ENCODE measurements around the gene DGUOK.
A peak's percentile ranks its signal among the peaks of the same experiment; 100 is the strongest.
"Not testable (repeated sequence)": the region's sequence is repeated elsewhere in the genome, so short reads cannot be mapped to it uniquely, and the experiment has no call there.

DGUOK gene

GRCh38 chr2:73926493-73927327 is at the start of gene DGUOK:
TSS of gene DGUOK (plus strand) at chr2:73926880. CDS start at chr2:73926911, 31 bp downstream.
- DNase-seq, result peak; percentile 36

DNA sequence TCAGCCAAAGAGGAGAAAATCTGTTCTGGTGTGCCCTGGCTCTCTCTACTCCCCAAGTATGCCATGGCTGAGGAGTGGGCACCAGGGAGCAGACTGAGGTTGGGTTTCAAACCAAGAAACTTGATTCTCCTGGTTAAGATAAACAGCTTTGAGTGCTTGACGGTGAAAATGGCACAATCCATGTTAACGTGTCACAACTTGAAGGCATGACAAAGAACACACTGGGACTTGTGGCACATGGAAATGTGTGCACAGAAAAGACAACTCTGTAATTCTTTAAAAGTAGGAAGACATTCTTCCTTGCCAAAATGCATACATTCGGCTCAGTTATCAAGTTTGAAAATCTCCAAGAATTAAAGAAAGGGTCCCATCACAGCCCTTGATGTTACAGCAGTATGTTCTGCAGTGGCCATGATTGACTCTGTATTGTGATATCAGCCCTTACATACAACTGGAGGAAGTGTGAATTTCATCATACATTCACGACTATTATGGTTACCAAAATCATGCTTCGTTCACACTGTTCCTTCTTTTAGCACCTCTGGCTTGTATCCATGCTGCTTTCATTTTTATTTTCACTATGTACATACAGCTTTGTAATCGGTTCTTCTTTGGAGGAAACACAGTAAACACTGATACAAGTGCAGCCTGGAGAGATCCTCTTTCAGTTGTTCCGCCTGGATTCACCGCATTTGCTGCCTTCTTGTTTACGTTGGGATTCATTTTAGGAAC is 49.4 kb upstream of the DGUOK start:
- DNase-seq, result peak; percentile 2

- not testable (repeated sequence) for DNase-seq
Measured at GRCh38 chr2:73877984-73878383, 48.7 kb upstream of the DGUOK start.

DNA sequence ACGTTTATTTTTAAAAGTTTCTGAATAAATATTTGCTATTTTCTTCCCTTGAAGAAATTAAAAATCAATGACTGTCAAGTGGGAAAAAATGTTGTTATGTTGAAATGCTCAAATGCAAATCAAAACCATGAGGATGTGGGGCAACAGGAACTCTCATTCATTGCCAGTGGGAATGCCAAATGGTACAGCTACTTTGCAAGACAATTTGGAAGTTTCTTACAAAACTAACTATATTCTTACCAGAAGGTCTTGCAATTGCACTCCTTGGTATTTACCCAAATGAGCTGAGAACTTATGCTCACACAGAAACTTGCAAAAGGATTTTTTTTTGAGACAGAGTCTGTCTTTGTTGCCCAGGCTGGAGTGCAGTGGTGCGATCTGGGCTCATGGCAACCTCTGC is 41.3 kb upstream of the DGUOK start:
- DNase-seq, result no peak

GRCh38 chr2:73886357-73886756 is 40.3 kb upstream of the DGUOK start:
- no peak for DNase-seq

- DNase-seq, result not testable (repeated sequence)
Measured at GRCh38 chr2:73887596-73888353, 38.9 kb upstream of the DGUOK start.

DNA sequence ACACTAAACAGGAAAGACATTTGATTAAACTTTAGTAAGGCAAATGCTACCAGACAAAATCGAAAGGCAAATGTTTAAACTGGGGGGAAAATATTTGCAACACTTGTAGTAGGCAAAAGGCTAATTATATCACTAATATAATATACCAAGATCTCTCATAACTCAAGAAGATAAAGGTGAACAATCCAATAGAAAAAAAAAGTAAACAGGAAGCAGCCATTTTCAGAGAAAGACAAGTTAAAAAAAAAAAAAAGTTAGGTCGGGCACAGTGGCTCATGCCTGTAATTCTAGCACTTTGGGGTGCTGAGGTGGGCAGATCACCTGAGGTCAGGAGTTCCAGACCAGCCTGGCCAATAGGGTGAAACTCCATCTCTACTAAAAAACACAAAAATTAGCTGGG is 38.3 kb upstream of the DGUOK start:
- no peak for DNase-seq

DNA sequence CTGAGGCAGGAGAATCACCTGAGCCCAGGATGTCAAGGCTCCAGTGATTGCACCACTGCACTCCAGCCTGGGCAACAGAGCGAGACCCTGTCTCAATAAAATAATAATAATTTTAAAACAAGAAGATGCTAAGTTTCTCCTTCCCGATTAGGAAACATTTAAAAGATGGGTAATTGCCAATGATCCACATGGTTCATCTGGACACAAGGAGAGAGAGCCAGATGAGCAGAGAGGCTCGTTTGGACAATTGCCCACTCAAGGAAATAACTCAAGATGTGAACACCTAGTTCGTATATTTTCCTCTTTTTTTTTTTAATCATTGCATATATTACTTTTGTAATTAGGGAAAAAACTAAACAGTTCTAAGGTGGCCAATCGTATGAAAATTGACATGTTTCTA is 37.5 kb upstream of the DGUOK start:
- DNase-seq, result no peak

- no peak for DNase-seq
Measured at GRCh38 chr2:73890301-73891092, 36.2 kb upstream of the DGUOK start.

DNA sequence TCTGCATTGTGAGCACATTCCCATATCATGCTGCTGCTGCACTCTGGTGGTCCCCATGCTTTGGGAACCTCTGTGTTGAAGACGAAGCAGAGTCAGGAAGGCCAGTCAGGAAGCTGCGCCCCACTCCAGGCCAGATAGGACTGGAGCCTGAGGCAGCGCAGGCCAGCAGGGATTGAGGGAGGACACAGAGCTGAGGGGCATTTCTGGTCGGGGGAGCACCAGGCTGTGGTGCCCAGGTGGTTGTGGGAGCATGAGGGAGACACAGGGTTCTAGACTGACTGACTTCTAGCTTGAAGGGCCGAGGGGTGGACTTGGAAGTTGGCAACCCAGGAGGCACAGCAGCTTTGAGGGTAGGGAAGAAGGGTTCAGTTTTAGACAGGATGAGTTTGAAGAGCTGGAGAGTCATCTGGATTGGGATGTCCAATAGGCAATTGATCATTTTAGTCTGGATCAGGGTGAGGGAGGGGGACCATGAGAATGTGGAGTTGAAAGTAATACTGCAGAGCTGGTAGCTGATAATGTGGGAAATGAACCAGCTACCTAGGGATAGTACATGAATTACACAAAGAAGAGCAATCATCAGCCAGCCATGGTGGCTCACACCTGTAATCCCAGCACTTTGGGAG is 35.3 kb upstream of the DGUOK start:
- DNase-seq, result no peak

DNA sequence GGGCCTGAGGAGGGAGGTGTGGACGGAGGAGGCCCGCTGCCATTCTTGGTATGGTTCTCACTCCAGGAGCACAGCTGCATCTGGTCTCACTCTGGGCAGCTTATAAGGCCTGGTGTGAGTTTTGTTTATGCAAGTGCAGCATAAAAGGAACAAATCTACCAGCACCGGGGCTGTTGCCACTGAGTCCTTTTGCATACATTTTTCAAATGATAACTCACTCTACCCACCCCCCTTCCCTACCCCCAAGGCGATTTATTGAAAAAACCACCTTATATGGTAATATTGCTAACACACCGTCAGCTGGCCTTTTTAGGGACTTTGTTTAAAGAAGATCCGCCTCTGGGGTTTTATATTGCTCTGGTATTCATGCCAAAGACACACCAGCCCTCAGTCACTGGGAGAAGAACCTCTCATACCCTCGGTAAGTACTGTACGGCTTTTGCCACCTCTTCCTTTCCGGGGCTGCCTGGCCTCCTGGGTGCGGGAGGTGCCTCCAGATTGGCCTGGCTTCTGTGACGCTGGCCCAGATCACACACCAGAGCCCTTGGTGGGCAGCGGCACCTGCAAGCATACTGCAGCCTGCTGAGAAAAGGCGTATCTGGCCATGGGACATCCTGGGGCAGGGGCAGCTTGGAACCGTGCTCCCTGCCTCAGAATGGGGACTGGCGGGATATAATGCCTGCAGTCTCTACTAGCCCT is 33.9 kb upstream of the DGUOK start, which contains the start of gene ACTG2:
ACTG2 (plus strand) TSS at position 378 of the 699 bp plus-strand sequence. CDS start 8,304 bp downstream, outside the sequence.
- DNase-seq, result no peak

DNA sequence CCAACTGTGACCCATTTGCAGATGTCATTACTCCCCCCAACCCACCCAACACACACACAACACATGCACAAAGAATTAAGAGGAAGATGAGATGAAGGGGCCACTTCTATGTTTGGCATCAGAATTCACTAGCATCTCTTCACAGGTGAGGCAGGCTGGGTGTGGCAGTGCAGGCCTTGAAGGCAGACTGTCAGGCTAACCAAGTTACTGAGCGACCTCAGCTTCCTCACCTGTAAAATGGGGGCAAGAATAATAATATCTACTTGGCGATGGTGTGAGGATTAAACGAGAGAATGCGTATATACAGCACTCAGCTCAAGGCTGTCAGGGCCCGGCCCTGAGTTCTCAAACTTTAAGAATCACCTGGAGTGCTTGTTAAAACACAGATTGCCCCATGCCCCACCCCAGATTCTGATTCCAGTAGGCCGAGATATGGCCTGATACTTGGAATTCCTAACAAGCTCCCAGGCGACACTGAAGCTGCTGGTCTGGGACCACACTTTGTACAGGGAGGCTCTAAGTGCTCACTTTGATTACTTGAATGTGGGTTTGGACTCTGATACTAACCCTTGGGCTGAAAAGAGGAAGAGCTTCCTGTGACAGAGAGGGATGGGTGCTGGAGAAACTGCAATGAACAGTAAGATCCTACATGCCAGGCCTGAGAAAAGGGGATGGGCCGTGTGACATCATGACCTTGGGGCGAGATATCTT is 32.8 kb upstream of the DGUOK start:
- no peak for DNase-seq

GRCh38 chr2:73894475-73894850 is 32.2 kb upstream of the DGUOK start:
- DNase-seq, result no peak

DNA sequence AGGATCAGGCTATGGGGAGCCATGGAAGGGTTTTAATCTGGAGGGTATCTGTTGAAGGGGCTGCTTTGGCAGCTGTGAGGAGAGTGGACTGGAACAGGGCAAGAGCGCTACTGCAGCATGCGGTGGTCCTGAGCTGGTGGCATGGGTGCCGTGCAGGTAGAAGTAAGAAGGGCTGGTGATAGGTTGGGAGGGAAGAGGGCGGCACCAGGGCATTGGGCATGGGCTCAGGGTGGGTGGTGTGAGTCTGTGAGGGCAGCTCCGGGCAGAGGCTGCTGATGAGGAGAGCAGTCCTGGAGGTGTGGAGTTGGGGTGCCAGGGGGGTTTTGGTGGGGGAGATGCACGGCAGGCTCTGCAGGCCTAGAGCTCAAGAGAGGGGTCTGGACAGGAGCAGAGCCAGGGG is 31.8 kb upstream of the DGUOK start:
- DNase-seq, result no peak

- no peak for DNase-seq
Measured at GRCh38 chr2:73895473-73895872, 31.2 kb upstream of the DGUOK start.

DNA sequence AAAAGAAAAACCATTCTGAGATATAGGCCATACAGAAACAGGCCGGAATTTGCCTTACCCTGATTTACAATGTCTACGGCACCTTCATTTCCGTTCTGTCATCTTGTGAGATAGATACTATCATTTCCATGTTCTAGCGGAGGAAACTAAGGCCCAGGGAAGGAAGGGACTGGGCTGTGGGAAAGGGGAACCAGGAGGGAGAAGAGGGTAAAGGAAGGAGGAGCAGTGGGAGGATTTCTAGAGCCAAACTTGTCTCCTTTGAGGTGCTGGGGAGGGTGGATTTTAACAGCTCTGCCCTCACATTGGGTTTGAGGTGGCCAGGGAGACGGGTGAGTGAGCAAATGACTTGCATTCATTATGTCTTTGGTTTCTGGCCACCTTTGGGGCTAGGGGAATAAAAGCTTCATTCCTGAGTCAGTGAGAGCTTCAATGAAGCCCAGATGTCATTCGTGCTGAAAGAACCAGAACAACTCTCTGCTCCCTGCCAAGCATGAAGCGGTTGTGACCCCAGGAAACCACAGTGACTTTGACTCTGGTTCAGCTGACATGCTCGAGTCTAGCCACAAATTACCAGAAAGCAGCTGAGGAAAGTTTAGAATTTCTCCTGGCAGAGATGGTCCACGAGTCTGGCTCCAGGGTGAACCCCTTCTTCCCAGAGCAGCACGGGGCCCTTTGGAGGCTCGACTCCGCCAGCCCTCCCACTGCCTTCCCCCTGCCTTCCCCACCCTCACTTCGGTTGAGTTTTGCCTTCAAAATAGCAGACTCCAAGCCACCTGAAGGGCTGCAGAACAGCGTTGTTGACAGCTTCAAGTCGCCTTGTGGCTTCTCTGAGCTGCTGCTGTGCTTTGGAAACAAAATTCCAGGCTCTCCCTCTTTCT is 30.1 kb upstream of the DGUOK start:
- DNase-seq, result no peak

DNA sequence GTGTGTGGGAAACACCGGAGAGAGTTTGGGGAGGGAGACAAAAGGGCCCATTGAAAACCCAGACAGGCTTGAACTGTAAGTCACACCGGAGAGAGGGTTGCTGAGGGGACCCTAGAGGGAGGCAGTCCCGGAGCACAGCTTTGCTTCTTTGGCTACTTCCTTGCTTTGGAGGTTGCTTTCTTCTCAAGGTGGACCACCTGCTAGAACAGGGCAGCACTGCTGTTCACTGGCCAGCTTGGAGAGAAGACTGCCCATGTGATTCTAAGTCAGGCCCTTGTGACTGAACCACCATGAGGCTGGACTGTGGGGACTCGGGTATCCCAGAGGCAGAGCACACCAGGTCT is 29.5 kb upstream of the DGUOK start:
- DNase-seq, result no peak

GRCh38 chr2:73897934-73898333 is 28.7 kb upstream of the DGUOK start:
- no peak for DNase-seq

GRCh38 chr2:73899801-73900336 is 26.8 kb upstream of the DGUOK start:
- DNase-seq, result no peak

GRCh38 chr2:73901143-73901542 is 25.5 kb upstream of the DGUOK start:
- DNase-seq, result no peak
